ENCODE measurements around the gene MAML3.

The MAML3 gene

DNA sequence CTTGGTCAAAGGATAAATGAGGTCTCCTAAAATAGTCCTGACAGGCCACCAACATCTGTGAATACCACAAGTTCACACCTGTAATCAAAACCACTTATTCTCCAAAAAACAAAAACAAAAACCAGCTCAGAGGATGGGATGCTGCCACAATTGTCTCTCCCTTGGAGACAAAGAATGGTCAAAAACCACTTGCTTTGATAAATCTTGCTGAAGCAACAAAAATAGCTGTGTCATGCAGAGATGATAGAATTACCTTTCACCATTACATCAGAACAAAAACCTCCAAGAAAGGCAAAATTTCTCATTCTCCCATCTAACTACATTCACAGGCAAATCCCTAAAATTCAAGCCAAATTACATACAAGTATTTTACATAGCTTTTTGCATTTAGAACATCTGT is 180.4 kb downstream of the MAML3 start:
- TF ChIP-seq, protein P1, sequence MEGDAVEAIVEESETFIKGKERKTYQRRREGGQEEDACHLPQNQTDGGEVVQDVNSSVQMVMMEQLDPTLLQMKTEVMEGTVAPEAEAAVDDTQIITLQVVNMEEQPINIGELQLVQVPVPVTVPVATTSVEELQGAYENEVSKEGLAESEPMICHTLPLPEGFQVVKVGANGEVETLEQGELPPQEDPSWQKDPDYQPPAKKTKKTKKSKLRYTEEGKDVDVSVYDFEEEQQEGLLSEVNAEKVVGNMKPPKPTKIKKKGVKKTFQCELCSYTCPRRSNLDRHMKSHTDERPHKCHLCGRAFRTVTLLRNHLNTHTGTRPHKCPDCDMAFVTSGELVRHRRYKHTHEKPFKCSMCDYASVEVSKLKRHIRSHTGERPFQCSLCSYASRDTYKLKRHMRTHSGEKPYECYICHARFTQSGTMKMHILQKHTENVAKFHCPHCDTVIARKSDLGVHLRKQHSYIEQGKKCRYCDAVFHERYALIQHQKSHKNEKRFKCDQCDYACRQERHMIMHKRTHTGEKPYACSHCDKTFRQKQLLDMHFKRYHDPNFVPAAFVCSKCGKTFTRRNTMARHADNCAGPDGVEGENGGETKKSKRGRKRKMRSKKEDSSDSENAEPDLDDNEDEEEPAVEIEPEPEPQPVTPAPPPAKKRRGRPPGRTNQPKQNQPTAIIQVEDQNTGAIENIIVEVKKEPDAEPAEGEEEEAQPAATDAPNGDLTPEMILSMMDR (IDR thresholded peaks at IDR 0.05), result no peak

DNA sequence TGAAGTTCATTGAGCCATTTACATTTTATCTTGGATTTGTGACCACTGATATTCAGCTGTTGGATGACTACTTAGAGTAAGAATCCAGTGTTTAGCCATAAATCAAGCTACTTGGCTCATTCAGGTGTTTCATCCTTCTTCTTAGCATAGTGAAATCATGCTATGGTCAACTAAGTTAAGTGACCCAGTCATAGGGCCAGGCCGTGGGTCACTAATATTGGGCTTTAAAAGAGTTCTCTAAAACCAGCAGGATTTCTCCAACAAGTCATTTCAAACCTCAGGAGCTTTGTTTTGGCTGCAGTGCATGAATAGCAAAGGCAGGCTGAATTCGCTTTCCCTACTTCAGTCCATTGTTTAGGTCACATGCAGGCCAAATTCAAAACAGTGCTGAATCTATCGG is 181.0 kb downstream of the MAML3 start:
- TF ChIP-seq, protein P1 (IDR thresholded peaks at IDR 0.05), result no peak

DNA sequence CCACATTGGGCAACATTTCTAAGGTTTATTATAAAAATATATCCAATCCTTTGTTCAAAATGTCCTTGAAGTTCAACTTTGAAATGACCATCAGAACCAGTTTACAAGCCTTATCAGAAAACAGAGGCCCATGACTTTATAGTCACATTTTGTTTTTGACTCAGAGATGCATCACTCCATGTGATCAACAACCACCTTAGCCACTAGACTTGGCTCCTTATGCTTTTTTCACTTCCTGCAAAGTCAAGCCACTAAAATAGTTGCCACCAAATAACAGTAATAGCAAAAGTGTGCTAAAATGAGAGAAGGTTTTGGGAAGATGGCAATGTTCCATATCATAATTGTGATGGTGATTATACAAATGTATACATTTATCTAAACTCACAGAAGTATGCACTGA is 181.7 kb downstream of the MAML3 start:
- TF ChIP-seq, protein P1 (IDR thresholded peaks at IDR 0.05), result no peak

DNA sequence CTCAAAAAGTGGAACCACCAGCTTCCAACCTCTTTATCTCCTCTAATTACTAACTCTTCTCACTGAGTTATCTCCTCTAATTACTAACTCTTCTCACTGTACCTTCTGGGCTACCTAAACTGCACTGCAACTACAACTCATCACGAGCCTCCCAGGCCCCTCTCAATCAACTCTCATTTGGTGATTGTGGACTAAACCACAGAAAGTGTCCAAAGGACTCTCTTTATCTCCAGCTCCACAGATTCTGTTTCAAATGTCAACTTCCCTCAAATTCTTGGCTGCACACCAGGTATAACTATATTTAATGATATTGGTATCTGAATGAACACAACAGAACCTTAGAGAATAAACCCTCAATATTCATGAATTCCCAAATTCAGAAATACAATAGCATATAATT is 182.9 kb downstream of the MAML3 start:
- TF ChIP-seq, protein P1 (IDR thresholded peaks at IDR 0.05), result no peak

DNA sequence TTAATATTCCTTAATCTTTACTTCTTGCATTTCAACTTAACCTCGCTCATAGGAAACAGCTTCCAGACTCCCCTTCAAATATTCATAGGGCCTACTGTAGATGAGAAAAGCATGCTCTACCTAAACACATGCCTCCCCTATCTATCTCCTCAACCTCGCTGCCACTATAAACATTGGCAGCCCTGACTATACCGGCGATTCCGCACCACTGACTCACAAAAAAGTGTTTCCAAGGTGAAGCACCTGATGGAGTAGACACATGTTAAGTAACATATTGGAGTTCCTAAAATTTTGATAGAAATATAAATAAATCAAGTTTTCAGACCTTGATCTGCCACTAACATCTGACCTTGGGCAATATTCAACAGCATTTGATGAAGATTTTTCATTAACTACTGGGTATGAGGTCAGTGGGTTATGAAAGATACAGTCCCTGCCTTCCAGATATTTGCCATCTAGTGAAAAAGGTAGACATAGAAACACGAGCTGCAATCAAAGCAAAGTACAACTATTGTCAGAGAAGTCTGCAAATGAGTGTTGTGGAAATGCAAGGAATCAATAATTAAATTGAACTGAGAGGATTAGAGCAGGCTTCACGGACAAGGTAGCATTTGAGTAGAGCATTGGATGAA is 184.2 kb downstream of the MAML3 start:
- TF ChIP-seq, protein P1 (IDR thresholded peaks at IDR 0.05), result no peak

DNA sequence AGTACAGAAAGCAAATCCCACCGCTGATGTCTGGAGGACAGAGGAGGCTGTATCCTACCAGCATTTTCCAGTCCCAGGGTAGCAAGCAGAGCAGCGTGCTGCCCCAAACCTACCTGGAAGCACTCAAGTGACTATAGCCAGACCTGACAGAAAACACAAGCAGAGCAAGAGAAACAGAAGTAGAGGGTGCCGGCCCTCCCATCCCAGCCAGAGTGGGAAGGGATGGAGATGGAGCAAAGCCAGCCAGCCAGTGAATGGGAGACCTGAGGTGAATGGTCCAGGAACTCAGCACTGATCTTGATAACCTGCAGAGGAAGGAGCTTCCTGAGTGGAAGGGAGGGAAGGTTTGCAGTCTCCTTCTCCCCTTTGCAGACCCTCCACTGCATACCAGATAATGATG is 185.2 kb downstream of the MAML3 start:
- TF ChIP-seq, protein P1 (IDR thresholded peaks at IDR 0.05), result no peak

DNA sequence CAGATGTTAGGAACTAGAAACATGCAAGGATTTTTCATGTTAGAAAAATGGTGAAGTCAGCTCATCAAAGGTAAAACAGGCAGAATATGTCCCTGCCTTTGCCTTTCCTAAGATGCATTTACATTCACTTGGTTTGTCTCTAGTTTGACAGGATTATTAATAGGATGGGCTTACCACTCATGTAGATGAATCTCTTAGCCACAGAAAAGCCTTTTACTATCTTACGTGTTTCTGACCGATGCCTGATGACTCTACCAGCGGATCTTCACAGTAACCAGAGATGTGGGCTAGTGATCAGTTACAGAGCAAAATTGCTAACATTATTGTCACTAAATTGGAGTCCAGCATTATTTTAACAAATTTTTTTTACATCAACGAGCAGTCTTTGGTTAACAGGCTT is 187.6 kb downstream of the MAML3 start:
- TF ChIP-seq, protein P1 (IDR thresholded peaks at IDR 0.05), result no peak

DNA sequence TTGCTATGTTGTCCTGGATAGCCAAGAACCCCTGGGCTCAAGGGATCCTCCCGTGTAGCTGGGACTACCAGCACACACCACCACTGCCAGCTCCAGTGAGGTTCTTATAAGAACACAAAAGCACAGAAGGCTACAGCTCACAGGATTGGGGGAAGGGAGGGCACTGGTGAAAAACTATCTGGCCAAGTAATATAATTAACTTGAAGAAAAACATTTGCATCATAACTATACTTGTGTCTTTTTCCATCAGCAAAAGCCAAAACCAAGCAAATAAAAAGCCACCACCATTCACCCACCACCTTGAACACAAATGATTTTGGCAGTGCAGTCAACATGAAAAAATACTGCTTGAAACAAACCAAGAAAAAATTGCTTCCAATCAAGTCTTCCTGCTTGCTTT is 188.2 kb downstream of the MAML3 start:
- TF ChIP-seq, protein P1 (IDR thresholded peaks at IDR 0.05), result no peak

Data from LNCAP (cell line).